Activated CD4-positive, alpha-beta T cell treated with anti-CD3 and anti-CD28 coated beads, Interleukin-2, amount 10 ng/mL, durations not matched to agents 7 days and 5 days (primary cell): ENCODE results near the gene ERLIN1. TPM values are rescaled to one million over a fixed set of nuclear protein-coding genes. Genes with fewer than 3 reads are reported as not detected.

Experiments
- CTCF ChIA-PET: fragments of 350-600 bp; sonication (Branson Sonifier 250); formaldehyde crosslinking; loops from one replicate; lab custom pipeline; 2021; ENCODE audit warnings: antibody characterized with exemption; lab: Charles Lee
- POLR2A ChIA-PET: fragments of 350-600 bp; sonication (Branson Sonifier 250); formaldehyde crosslinking; loops from one replicate; lab custom pipeline; 2021; ENCODE audit warnings: antibody characterized with exemption; lab: Charles Lee
- DNase-seq: peaks from one replicate; pipeline ENCODE4 v3.0.0-alpha.2; 2020
- H3K27ac Mint-ChIP-seq: one replicate; pipeline ENCODE4 v1.8.0; 2021; ENCODE audit warnings: mild to moderate bottlenecking, moderate library complexity, mixed read lengths
- H3K27me3 Mint-ChIP-seq: one replicate; pipeline ENCODE4 v1.8.0; 2021; ENCODE audit warnings: mixed read lengths
- H3K36me3 Mint-ChIP-seq: one replicate; pipeline ENCODE4 v1.8.0; 2021; ENCODE audit warnings: low read depth, mixed read lengths
- H3K4me1 Mint-ChIP-seq: one replicate; pipeline ENCODE4 v1.8.0; 2021; ENCODE audit warnings: mixed read lengths
- H3K4me3 Mint-ChIP-seq: one replicate; pipeline ENCODE4 v1.8.0; 2021; ENCODE audit warnings: mild to moderate bottlenecking, moderate library complexity, mixed read lengths
- H3K9me3 Mint-ChIP-seq: one replicate; pipeline ENCODE4 v1.8.0; 2021; ENCODE audit warnings: mixed read lengths
- total RNA-seq, 2 experiments: library from RNA; stranded (reverse); gene quantifications; one replicate each; pipeline ENCODE4 v1.2.3, GENCODE V29; 2021

Gene ERLIN1
- total RNA-seq, 2 experiments from 2014 or later, result 14.1 to 18.7 TPM

- ChIA-PET POLR2A (no interaction called here), CTCF (interaction anchor here (0.6 to 1.0 kb wide), 2 partner anchors 8 to 29 kb away, joined by 3 read pairs; no protein-coding TSS in a partner anchor)
- no peaks in the 10 kb centered on the region for H3K9me3 Mint-ChIP-seq
- H3K4me3 Mint-ChIP-seq, result peak overlapping the region; percentile 97
- peaks cover 64% of the 10 kb centered on the region for H3K4me1 Mint-ChIP-seq
- peak; percentile 16 for DNase-seq
- peaks cover 39% of the 10 kb centered on the region for H3K36me3 Mint-ChIP-seq
- no peaks in the 10 kb centered on the region for H3K27me3 Mint-ChIP-seq
- peak overlapping the region; percentile 97 for H3K27ac Mint-ChIP-seq
Measured at GRCh38 chr10:100186253-100187212, 704 bp upstream of the ERLIN1 start.

DNA sequence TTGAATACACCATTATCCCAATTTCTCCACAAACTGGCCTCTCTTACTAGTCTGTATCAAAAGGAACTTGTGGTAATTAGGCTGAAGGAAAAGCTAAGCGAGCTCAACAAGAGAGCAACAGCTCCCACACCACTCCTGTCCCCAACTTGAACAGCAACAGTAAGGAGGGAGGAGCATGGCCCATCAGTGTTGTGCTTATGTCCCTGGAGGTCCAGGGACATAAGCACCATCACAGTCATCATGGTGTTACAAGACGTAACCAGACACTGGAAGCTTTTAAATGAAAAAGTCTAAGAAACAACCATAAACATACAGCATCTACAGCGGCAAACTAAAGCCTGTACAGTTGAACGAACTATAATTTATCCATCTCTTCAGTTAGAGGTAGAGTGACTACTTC is 989 bp downstream of the ERLIN1 start:
- CTCF ChIA-PET, result interaction anchor here (1.1 to 1.3 kb wide), 2 partner anchors 11 to 15 kb away, joined by 3 read pairs; no protein-coding TSS in a partner anchor
- peak overlapping the region; percentile 97 for H3K27ac Mint-ChIP-seq
- H3K36me3 Mint-ChIP-seq, result peaks cover 35% of the 10 kb centered on the region
- no peaks in the 10 kb centered on the region for H3K27me3 Mint-ChIP-seq
- no peaks in the 10 kb centered on the region for H3K9me3 Mint-ChIP-seq
- peak overlapping the region; percentile 97 for H3K4me3 Mint-ChIP-seq
- POLR2A ChIA-PET, result interaction anchor here (0.6 kb wide), 1 partner anchor 10 kb away, joined by 3 read pairs; no protein-coding TSS in a partner anchor
- DNase-seq, result peak; percentile 12
- peaks cover 66% of the 10 kb centered on the region for H3K4me1 Mint-ChIP-seq

DNA sequence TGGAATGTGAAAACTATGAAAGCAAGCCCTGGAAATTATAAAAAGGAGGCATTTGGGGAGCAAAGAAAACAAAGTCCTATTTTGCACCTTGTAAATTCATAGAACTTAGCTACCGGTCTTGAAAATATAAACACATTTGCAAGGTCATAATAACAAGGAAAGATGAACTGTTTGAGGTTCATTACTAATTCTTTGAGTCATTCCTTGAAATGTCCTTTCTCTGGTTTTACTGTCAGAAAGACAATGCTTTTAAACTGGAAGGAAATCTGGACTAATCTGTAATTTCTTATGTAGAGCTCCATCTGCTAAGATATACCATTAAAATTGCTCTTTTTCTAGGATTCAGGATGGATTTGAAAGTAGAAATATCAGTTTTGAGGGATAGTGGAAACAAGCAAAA is 1.4 kb downstream of the ERLIN1 start:
- H3K27ac Mint-ChIP-seq, result peak overlapping the region; percentile 97
- no peak for DNase-seq
- POLR2A ChIA-PET, result interaction anchor here (0.6 kb wide), 1 partner anchor 11 kb away, joined by 3 read pairs; no protein-coding TSS in a partner anchor
- peaks cover 66% of the 10 kb centered on the region for H3K4me1 Mint-ChIP-seq
- H3K27me3 Mint-ChIP-seq, result no peaks in the 10 kb centered on the region
- CTCF ChIA-PET, result interaction anchor here (1.1 to 1.3 kb wide), 2 partner anchors 11 to 15 kb away, joined by 3 read pairs; no protein-coding TSS in a partner anchor
- H3K36me3 Mint-ChIP-seq, result peaks cover 36% of the 10 kb centered on the region
- H3K9me3 Mint-ChIP-seq, result no peaks in the 10 kb centered on the region
- peak overlapping the region; percentile 97 for H3K4me3 Mint-ChIP-seq

DNA sequence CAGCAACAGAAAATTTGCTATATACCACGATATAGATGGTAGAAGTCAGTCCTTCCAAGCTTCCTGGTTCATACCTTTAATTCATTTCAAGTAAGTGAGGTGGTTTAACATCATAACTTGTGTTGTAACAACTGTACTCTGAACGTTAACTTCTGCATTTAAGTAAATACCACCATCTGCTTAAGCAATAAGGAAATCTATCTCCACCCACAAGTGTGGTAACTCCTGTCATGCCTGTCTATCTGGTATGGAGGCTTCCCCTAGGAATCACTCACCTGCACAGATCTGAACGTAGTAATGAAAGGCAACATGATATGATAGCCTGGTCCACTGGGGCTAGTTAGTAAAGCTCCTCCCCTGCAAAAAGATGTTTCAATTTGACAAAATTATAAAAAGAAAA is 2.3 kb downstream of the ERLIN1 start:
- ChIA-PET CTCF (interaction anchor here (0.6 kb wide), 1 partner anchor 33 kb away, joined by 3 read pairs; no protein-coding TSS in a partner anchor), POLR2A (no interaction called here)
- no peak overlapping the region for H3K4me3 Mint-ChIP-seq
- H3K4me1 Mint-ChIP-seq, result peaks cover 58% of the 10 kb centered on the region
- H3K27me3 Mint-ChIP-seq, result no peaks in the 10 kb centered on the region
- peaks cover 36% of the 10 kb centered on the region for H3K36me3 Mint-ChIP-seq
- DNase-seq, result no peak
- no peak overlapping the region for H3K27ac Mint-ChIP-seq
- no peaks in the 10 kb centered on the region for H3K9me3 Mint-ChIP-seq

GRCh38 chr10:100182908-100183307 is 2.9 kb downstream of the ERLIN1 start:
- peaks cover 39% of the 10 kb centered on the region for H3K36me3 Mint-ChIP-seq
- H3K4me1 Mint-ChIP-seq, result peaks cover 58% of the 10 kb centered on the region
- H3K27me3 Mint-ChIP-seq, result no peaks in the 10 kb centered on the region
- no peak overlapping the region for H3K4me3 Mint-ChIP-seq
- no peak overlapping the region for H3K27ac Mint-ChIP-seq
- DNase-seq, result no peak
- ChIA-PET CTCF (no interaction called here), POLR2A (no interaction called here)
- H3K9me3 Mint-ChIP-seq, result no peaks in the 10 kb centered on the region

GRCh38 chr10:100182281-100182680 is 3.5 kb downstream of the ERLIN1 start:
- Mint-ChIP-seq H3K4me1 (peaks cover 57% of the 10 kb centered on the region), H3K36me3 (peaks cover 45% of the 10 kb centered on the region), H3K9me3 (no peaks in the 10 kb centered on the region), H3K4me3 (no peak overlapping the region), H3K27me3 (no peaks in the 10 kb centered on the region), H3K27ac (no peak overlapping the region)
- ChIA-PET CTCF (no interaction called here), POLR2A (no interaction called here)
- no peak for DNase-seq

GRCh38 chr10:100175875-100176274 is 10.0 kb downstream of the ERLIN1 start:
- ChIA-PET POLR2A (no interaction called here), CTCF (no interaction called here)
- Mint-ChIP-seq H3K9me3 (peaks cover 4% of the 10 kb centered on the region), H3K36me3 (peaks cover 71% of the 10 kb centered on the region), H3K27ac (no peak overlapping the region), H3K27me3 (no peaks in the 10 kb centered on the region), H3K4me3 (no peak overlapping the region), H3K4me1 (peaks cover 40% of the 10 kb centered on the region)
- no peak for DNase-seq

DNA sequence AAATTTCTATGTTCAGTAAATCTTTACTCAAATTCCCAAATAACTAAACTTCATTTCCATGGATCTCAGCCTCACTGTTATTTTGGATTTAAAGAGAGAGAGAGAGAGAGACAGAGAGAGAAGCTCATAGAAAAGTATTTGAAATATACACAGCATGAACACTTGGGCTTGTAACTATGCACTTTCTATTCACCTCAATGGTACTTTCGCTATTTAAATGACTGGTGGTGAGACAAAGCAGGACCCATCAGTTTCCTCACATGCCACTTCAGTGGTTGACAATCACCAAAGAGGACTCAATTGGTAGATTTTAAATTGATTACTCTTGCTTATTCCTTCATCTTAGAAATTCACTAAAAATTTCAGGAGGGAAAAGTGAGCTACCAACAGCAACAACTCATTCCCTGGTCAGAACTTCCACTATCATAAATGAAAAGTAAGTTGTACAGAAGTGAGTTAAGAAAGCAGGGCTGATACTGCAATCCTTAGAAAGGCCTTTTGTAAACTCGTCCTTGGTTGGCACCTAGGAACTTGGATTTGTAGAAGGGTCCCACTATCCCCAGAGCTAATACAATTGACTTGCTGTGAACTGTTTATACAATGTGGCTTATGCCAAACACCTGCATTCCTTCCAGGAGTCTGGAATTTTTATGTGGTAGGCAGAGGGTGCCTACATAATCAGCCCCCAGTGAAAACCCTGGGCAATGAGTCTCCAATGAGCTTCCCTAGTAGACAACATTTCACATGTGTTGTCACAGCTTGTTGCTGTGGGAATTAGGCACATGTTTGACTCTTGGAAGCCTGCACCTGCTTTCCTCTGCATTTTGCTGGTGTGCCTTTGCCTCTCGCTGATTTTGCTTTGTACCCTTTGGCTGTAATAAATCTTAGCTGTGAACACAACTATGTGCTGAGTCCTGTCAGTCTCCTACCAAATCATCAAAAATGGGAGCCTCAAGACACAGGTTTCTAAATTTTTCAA is 10.8 kb downstream of the ERLIN1 start:
- Mint-ChIP-seq H3K4me1 (peaks cover 36% of the 10 kb centered on the region), H3K9me3 (peaks cover 4% of the 10 kb centered on the region), H3K4me3 (no peak overlapping the region), H3K36me3 (peaks cover 70% of the 10 kb centered on the region), H3K27me3 (no peaks in the 10 kb centered on the region), H3K27ac (peak overlapping the region; percentile 26)
- ChIA-PET POLR2A (no interaction called here), CTCF (interaction anchor here (1.0 kb wide), 1 partner anchor 20 kb away, joined by 5 read pairs; no protein-coding TSS in a partner anchor)
- no peak for DNase-seq

DNA sequence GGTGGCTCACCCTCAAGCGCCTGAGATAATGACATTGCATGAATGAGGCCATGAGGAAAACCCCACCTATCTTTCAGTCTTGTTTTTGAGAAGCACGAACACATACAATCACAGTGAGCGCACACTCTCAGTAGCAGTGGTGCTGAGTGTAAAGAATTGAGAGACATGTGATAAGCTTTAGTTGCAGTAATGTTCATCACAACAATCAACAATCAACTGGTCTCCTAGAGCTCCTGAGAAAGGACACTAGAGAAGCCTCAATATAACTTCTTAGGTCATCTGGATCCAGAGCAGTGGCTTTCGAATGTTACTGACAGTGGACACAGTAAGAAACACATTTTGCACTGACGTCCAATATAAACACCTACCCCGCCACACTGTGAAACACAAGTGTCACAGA is 12.8 kb downstream of the ERLIN1 start:
- POLR2A ChIA-PET, result no interaction called here

DNA sequence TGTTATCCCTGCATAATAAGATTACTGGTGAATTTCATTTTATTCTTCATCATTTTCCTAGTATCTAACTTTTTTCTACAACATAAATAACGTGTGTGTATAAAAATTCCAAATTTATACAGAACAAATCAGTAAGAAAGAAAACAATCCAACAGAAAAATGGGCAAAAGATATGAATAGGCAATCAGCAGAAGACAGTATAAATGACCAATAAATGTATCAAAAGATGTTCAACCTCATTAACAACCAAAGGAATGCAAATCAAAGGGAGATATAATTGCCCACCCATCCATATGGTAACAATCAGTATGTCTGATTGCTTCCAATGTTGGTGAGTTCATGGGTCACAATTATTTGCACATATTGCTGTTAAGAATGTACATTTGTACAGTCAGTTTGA is 13.5 kb downstream of the ERLIN1 start:
- peaks cover 45% of the 10 kb centered on the region for H3K4me1 Mint-ChIP-seq
- peaks cover 56% of the 10 kb centered on the region for H3K36me3 Mint-ChIP-seq
- no peak overlapping the region for H3K4me3 Mint-ChIP-seq
- DNase-seq, result no peak
- H3K27me3 Mint-ChIP-seq, result no peaks in the 10 kb centered on the region
- ChIA-PET POLR2A (no interaction called here), CTCF (interaction anchor here (1.3 kb wide), 1 partner anchor 12 kb away, joined by 3 read pairs; no protein-coding TSS in a partner anchor)
- no peak overlapping the region for H3K27ac Mint-ChIP-seq
- H3K9me3 Mint-ChIP-seq, result peaks cover 4% of the 10 kb centered on the region

More for the DNA sequence above, 12.8 kb downstream of the ERLIN1 start:
- Mint-ChIP-seq H3K9me3 (peaks cover 4% of the 10 kb centered on the region), H3K27ac (no peak overlapping the region), H3K4me3 (no peak overlapping the region), H3K4me1 (peaks cover 44% of the 10 kb centered on the region), H3K27me3 (no peaks in the 10 kb centered on the region), H3K36me3 (peaks cover 60% of the 10 kb centered on the region)
- no peak for DNase-seq
- CTCF ChIA-PET, result interaction anchor here (0.6 kb wide), 1 partner anchor 42 kb away, joined by 3 read pairs; no protein-coding TSS in a partner anchor

DNA sequence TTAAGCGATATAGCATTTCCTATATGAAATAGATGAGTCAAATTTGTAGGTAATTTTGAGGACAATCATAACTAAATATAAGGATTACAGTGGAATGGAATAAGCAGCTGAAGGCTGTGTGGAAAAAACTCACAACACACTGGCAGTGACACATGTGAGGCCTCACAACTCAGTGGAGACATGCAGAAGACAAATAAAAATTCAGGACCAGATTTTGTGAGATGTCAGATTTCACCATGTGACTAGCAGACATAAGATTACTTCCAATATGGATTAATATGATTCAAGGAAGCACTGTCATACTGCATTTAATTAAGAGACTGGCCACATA is 17.6 kb downstream of the ERLIN1 start:
- no peak for DNase-seq
- H3K4me3 Mint-ChIP-seq, result peak overlapping the region; percentile 60
- H3K27ac Mint-ChIP-seq, result peak overlapping the region; percentile 85
- ChIA-PET CTCF (interaction anchor here (0.6 to 1.4 kb wide), 2 partner anchors 13 to 39 kb away, joined by 4 to 5 read pairs; no protein-coding TSS in a partner anchor), POLR2A (no interaction called here)
- peaks cover 4% of the 10 kb centered on the region for H3K9me3 Mint-ChIP-seq
- H3K27me3 Mint-ChIP-seq, result no peaks in the 10 kb centered on the region
- peaks cover 39% of the 10 kb centered on the region for H3K36me3 Mint-ChIP-seq
- peaks cover 30% of the 10 kb centered on the region for H3K4me1 Mint-ChIP-seq
